Neural progenitor cell (in vitro differentiated cells): ENCODE data around the gene AP1AR.

Experiments used
- CTCF ChIP-seq: fragments of 200-600 bp; sonication (generic); IDR thresholded peaks from 2 replicates; pipeline ENCODE4 v1.5.1; 2017; ENCODE audit warnings: antibody characterized with exemption, mild to moderate bottlenecking
- EZH2 ChIP-seq: fragments of 200-600 bp; sonication (generic); IDR thresholded peaks from 2 replicates; pipeline ENCODE4 v1.6.1; 2017; ENCODE audit warnings: antibody characterized with exemption, mild to moderate bottlenecking, moderate library complexity
- EZH2phosphoT487 ChIP-seq: fragments of 200-600 bp; sonication (generic); IDR thresholded peaks from 2 replicates; pipeline ENCODE4 v1.6.1; 2017; ENCODE audit warnings: antibody characterized with exemption

GRCh38 chr4:112299721-112300120 lies 68.1 kb downstream of the AP1AR start:
- TF ChIP-seq CTCF (no peak), EZH2 (no peak), EZH2phosphoT487 (no peak)
